ENCODE measurements around the gene FDPS. TPM values are rescaled to one million over a fixed set of nuclear protein-coding genes. Genes with fewer than 3 reads are reported as not detected.
"Not testable (repeated sequence)": the region's sequence is repeated elsewhere in the genome, so short reads cannot be mapped to it uniquely, and the experiment has no call there.

The FDPS gene
- total and polyA plus RNA-seq, 2 donors (not counting 1 experiment from before 2014, with no cell fraction given), result 88.3 to 128 TPM

DNA sequence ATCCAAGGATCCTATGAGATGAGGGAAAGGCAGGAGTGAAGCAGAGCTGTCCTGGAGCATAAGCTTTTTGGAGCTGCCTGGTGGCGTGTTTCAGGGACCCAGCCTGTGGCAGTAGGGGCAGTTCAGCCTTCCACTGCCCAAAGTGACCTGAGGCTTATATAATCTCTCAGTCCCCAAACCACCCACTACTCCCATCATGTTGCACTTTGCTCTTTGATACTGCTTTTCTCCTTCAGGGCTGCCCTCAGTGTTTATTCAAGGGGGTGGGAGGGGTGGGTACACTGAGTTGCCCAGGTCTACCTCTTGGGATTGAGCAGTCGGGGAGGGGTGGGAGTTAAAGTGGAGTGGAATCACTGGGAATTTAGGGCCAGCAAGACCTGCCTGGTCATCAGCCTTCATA, 22.1 kb upstream of the FDPS start:
- H3K9me3 Mint-ChIP-seq (ENCODE audit: insufficient read depth), result no peaks in the 10 kb centered on the region
- Histone ChIP-seq H2AFZ (ENCODE audit: insufficient read depth, low read depth, low read length, poor library complexity, severe bottlenecking) (no peak overlapping the region), H3K36me3 (replicated peaks in 1 of 2; ENCODE audit: control extremely low read depth in 1 of 2, control insufficient read depth in 1 of 2, extremely low read depth in 1 of 2, insufficient read depth in 2 of 2, low read length in 1 of 2) (no peaks in the 10 kb centered on the region), H3K27ac (ENCODE audit: low read length in 2 of 2) (no peak overlapping the region), H3K4me3 (ENCODE audit: control extremely low read depth in 1 of 5, extremely low read depth in 1 of 5, insufficient read depth in 1 of 5, low read depth in 2 of 5, low read length in 4 of 5) (no peak overlapping the region), H3K9me3 (ENCODE audit: control extremely low read depth in 1 of 3, control insufficient read depth in 2 of 3, insufficient read depth in 1 of 3, low read length in 2 of 3) (no peaks in the 10 kb centered on the region), H3K9ac (ENCODE audit: low read length) (no peak overlapping the region), H3K4me1 (ENCODE audit: control insufficient read depth in 2 of 2, insufficient read depth in 2 of 2, low read length in 2 of 2) (no peaks in the 10 kb centered on the region), H4K20me1 (ENCODE audit: control insufficient read depth, insufficient read depth, low read length, poor library complexity, severe bottlenecking) (no peaks in the 10 kb centered on the region), H3K27me3 (replicated peaks in 1 of 4; ENCODE audit: control extremely low read depth in 1 of 4, control insufficient read depth in 3 of 4, insufficient read depth in 4 of 4, low read length in 3 of 4) (no peaks in the 10 kb centered on the region), H3K79me2 (ENCODE audit: control insufficient read depth, insufficient read depth, low read length) (no peaks in the 10 kb centered on the region), H3K4me2 (replicated peaks; ENCODE audit: low read depth, low read length, poor library complexity, severe bottlenecking) (no peak overlapping the region)
- no peaks in the 10 kb centered on the region for H3K4me1 Mint-ChIP-seq
- WGBS (ENCODE audit: insufficient coverage), result 94% methylated on average over 1 of the region's 2 CpGs
- no peak for ATAC-seq (ENCODE audit: low read depth)
- ChIA-PET CTCF (no interaction called here), POLR2A (no interaction called here)
- DNase-seq, result no peak
- no peak for TF ChIP-seq EZH2 (IDR thresholded peaks at IDR 0.05; ENCODE audit: borderline replicate concordance, insufficient read depth, low read depth, low read length, poor library complexity, severe bottlenecking)
- TF ChIP-seq CTCF (IDR thresholded peaks at IDR 0.05), result no peak
- H3K27me3 Mint-ChIP-seq, result peaks cover 3% of the 10 kb centered on the region
- H3K27ac Mint-ChIP-seq, result no peak overlapping the region
- H3K4me3 Mint-ChIP-seq, result no peak overlapping the region
- intact Hi-C loops (cut with micrococcal nuclease), result no loop called here

GRCh38 chr1:155287987-155288543, 20.6 kb upstream of the FDPS start:
- WGBS (ENCODE audit: insufficient coverage), result 95% methylated on average over 21 of the region's 21 CpGs
- peaks cover 5% of the 10 kb centered on the region for H3K27me3 Mint-ChIP-seq
- no peaks in the 10 kb centered on the region for H3K27me3 ChIP-seq (replicated peaks in 1 of 4; ENCODE audit: control extremely low read depth in 1 of 4, control insufficient read depth in 3 of 4, insufficient read depth in 4 of 4, low read length in 3 of 4)
- no peak overlapping the region for H3K9ac ChIP-seq (ENCODE audit: low read length)
- CTCF ChIA-PET, result no interaction called here
- ATAC-seq (ENCODE audit: low read depth) (no peak), DNase-seq (no peak)
- H3K36me3 ChIP-seq (replicated peaks in 1 of 2; ENCODE audit: control extremely low read depth in 1 of 2, control insufficient read depth in 1 of 2, extremely low read depth in 1 of 2, insufficient read depth in 2 of 2, low read length in 1 of 2), result no peaks in the 10 kb centered on the region
- no peak overlapping the region for H2AFZ ChIP-seq (ENCODE audit: insufficient read depth, low read depth, low read length, poor library complexity, severe bottlenecking)
- POLR2A ChIA-PET, result no interaction called here
- H3K4me1 ChIP-seq (ENCODE audit: control insufficient read depth in 2 of 2, insufficient read depth in 2 of 2, low read length in 2 of 2), result no peaks in the 10 kb centered on the region
- no peak overlapping the region for H3K27ac Mint-ChIP-seq
- no peaks in the 10 kb centered on the region for H4K20me1 ChIP-seq (ENCODE audit: control insufficient read depth, insufficient read depth, low read length, poor library complexity, severe bottlenecking)
- H3K4me3 ChIP-seq (ENCODE audit: control extremely low read depth in 1 of 5, extremely low read depth in 1 of 5, insufficient read depth in 1 of 5, low read depth in 2 of 5, low read length in 4 of 5), result no peak overlapping the region
- H3K27ac ChIP-seq (ENCODE audit: low read length in 2 of 2), result no peak overlapping the region
- no peaks in the 10 kb centered on the region for H3K9me3 Mint-ChIP-seq (ENCODE audit: insufficient read depth)
- no peaks in the 10 kb centered on the region for H3K79me2 ChIP-seq (ENCODE audit: control insufficient read depth, insufficient read depth, low read length)
- TF ChIP-seq EZH2 (IDR thresholded peaks at IDR 0.05; ENCODE audit: borderline replicate concordance, insufficient read depth, low read depth, low read length, poor library complexity, severe bottlenecking) (no peak), CTCF (IDR thresholded peaks at IDR 0.05) (no peak)
- no peaks in the 10 kb centered on the region for H3K4me1 Mint-ChIP-seq
- intact Hi-C loops (cut with micrococcal nuclease), result no loop called here
- H3K9me3 ChIP-seq (ENCODE audit: control extremely low read depth in 1 of 3, control insufficient read depth in 2 of 3, insufficient read depth in 1 of 3, low read length in 2 of 3), result no peaks in the 10 kb centered on the region
- no peak overlapping the region for H3K4me3 Mint-ChIP-seq
- H3K4me2 ChIP-seq (replicated peaks; ENCODE audit: low read depth, low read length, poor library complexity, severe bottlenecking), result no peak overlapping the region

GRCh38 chr1:155291006-155291405, 17.7 kb upstream of the FDPS start:
- H3K4me3 ChIP-seq (ENCODE audit: control extremely low read depth in 1 of 5, extremely low read depth in 1 of 5, insufficient read depth in 1 of 5, low read depth in 2 of 5, low read length in 4 of 5); H3K27ac Mint-ChIP-seq; intact Hi-C loops (cut with micrococcal nuclease); H3K27ac ChIP-seq (ENCODE audit: low read length in 2 of 2); H3K79me2 ChIP-seq (ENCODE audit: control insufficient read depth, insufficient read depth, low read length); ATAC-seq (ENCODE audit: low read depth); H3K9me3 ChIP-seq (ENCODE audit: control extremely low read depth in 1 of 3, control insufficient read depth in 2 of 3, insufficient read depth in 1 of 3, low read length in 2 of 3); H3K9ac ChIP-seq (ENCODE audit: low read length); H3K36me3 ChIP-seq (replicated peaks in 1 of 2; ENCODE audit: control extremely low read depth in 1 of 2, control insufficient read depth in 1 of 2, extremely low read depth in 1 of 2, insufficient read depth in 2 of 2, low read length in 1 of 2); H3K9me3 Mint-ChIP-seq (ENCODE audit: insufficient read depth); H4K20me1 ChIP-seq (ENCODE audit: control insufficient read depth, insufficient read depth, low read length, poor library complexity, severe bottlenecking); DNase-seq; H3K4me1 ChIP-seq (ENCODE audit: control insufficient read depth in 2 of 2, insufficient read depth in 2 of 2, low read length in 2 of 2); H3K4me3 Mint-ChIP-seq; H3K4me2 ChIP-seq (replicated peaks; ENCODE audit: low read depth, low read length, poor library complexity, severe bottlenecking); H2AFZ ChIP-seq (ENCODE audit: insufficient read depth, low read depth, low read length, poor library complexity, severe bottlenecking); CTCF ChIA-PET; H3K4me1 Mint-ChIP-seq; POLR2A ChIA-PET: not testable (repeated sequence)
- H3K27me3 Mint-ChIP-seq, result peaks cover 21% of the 10 kb centered on the region
- WGBS (ENCODE audit: insufficient coverage), result 93% methylated on average over 7 of the region's 10 CpGs
- H3K27me3 ChIP-seq (replicated peaks in 1 of 4; ENCODE audit: control extremely low read depth in 1 of 4, control insufficient read depth in 3 of 4, insufficient read depth in 4 of 4, low read length in 3 of 4), result peaks cover 0 to 20% (median 13%) of the 10 kb centered on the region in 4 experiments
